GM12878 (cell line): ENCODE measurements around the gene PRR12. TPM values are rescaled to one million over a fixed set of nuclear protein-coding genes. Genes with fewer than 3 reads are reported as not detected.
A peak's percentile ranks its signal among the peaks of the same experiment; 100 is the strongest.

Experiments used
- BCL3 ChIP-seq: IDR thresholded peaks from 2 replicates; pipeline ENCODE4 v1.6.1; 2011; ENCODE audit warnings: borderline replicate concordance, low read depth, mild to moderate bottlenecking, moderate library complexity, low read length; ENCODE audit not compliant: insufficient read depth, poor library complexity, severe bottlenecking
- BCLAF1 ChIP-seq: fragments of 450-650 bp; IDR thresholded peaks from 2 replicates; pipeline ENCODE4 v1.6.1; 2017; ENCODE audit warnings: antibody characterized with exemption, mild to moderate bottlenecking, moderate library complexity
- CTCF ChIP-seq, 3 experiments: IDR thresholded peaks in 2 of 3; conservative IDR thresholded peaks in 1 of 3; 2 replicates each; pipeline ENCODE4 v1.5.1; 2011; ENCODE audit warnings: low read depth in 3 of 3, low read length in 3 of 3, mild to moderate bottlenecking in 3 of 3, control low read depth in 2 of 3, moderate library complexity in 2 of 3, inconsistent platforms in 1 of 3, mixed read lengths in 1 of 3; ENCODE audit not compliant: control insufficient read depth in 2 of 3, insufficient read depth in 1 of 3; ENCODE audit errors: extremely low read depth in 1 of 3
- JUNB ChIP-seq: IDR thresholded peaks from 2 replicates; pipeline ENCODE4 v1.6.1; 2016; ENCODE audit warnings: antibody characterized with exemption, mild to moderate bottlenecking
- MXI1 ChIP-seq: fragments of 150-350 bp; IDR thresholded peaks from 2 replicates; pipeline ENCODE4 v1.6.1; 2011; ENCODE audit warnings: low read depth, mild to moderate bottlenecking, inconsistent platforms, low read length, improper control_type of control experiment
- NR2C2 ChIP-seq: IDR thresholded peaks from 2 replicates; pipeline ENCODE4 v1.6.1; 2011; ENCODE audit warnings: borderline replicate concordance, low read depth; ENCODE audit not compliant: control insufficient read depth, insufficient read length
- NR2F1 ChIP-seq: fragments of 450-650 bp; conservative IDR thresholded peaks from 2 replicates; pipeline ENCODE4 v1.6.1; 2017; ENCODE audit warnings: mild to moderate bottlenecking
- RUNX3 ChIP-seq: IDR thresholded peaks from 2 replicates; pipeline ENCODE4 v1.6.1; 2012; ENCODE audit warnings: low read length, inconsistent platforms
- ZNF24 ChIP-seq: fragments of 450-650 bp; IDR thresholded peaks from 2 replicates; pipeline ENCODE4 v1.6.1; 2017; ENCODE audit warnings: antibody characterized with exemption, mild to moderate bottlenecking
- polyA plus RNA-seq, 11 experiments: library from polyadenylated mRNA; depleted of rRNA in 4 of 11; unstranded in 6 of 11; stranded (reverse) in 5 of 11; fragments of >200 nt; fragmentation: Nextera tagmentation in 4 of 11; fragmentation: Illumina TruSeq in 1 of 11; extraction: Ambion mirVana in 4 of 11; extraction: Trizol in 1 of 11; gene quantifications; 1 replicate in 1 of 11; 2 replicates in 10 of 11; pipeline versions ENCODE4 v1.2.1 to v1.2.3, GENCODE V29; 2011 to 2016; ENCODE audit warnings: inconsistent platforms in 2 of 11, missing spikeins in 2 of 11, low read depth in 1 of 11
- total RNA-seq, 4 experiments: library from RNA; depleted of rRNA in 3 of 4; stranded (reverse); fragments of >200 nt in 3 of 4; fragmentation: Illumina TruSeq in 1 of 4; extraction: Trizol in 1 of 4; gene quantifications; 2 replicates each; pipeline versions ENCODE4 v1.2.1 to v1.2.3, GENCODE V29; 2013 to 2021

Gene PRR12
- total and polyA plus RNA-seq, 10 of the 15 experiments (the other 5 are each of a cell fraction or from before 2014, with no cell fraction given) = 0.02 to 25.3 (median 1.6) TPM

GRCh38 chr19:49570138-49570856 is 20.7 kb upstream of the PRR12 start (continued):
- TF ChIP-seq BCLAF1 (no peak), CTCF (IDR thresholded peaks at IDR 0.05 in 2 of 3, conservative IDR thresholded peaks at IDR 0.05 in 1 of 3; ENCODE audit: control insufficient read depth in 2 of 3, extremely low read depth in 1 of 3, insufficient read depth in 1 of 3, low read depth in 3 of 3, low read length in 3 of 3) (peak; percentile 94 to 100 (median 99); a peak in 5 of 6 replicates), RUNX3 (peak; percentile 41; the same call in 1 of the 2 replicates), BCL3 (no peak), MXI1 (0 out of 2 replicates have a peak, but pooled peaks have one; percentile 6), ZNF24 (no peak), NR2C2 (no peak), JUNB (no peak), NR2F1 (no peak)
- TF ChIP-seq, all 136 proteins: peak for 12
